ENCODE results near the gene PARD3.

DNA sequence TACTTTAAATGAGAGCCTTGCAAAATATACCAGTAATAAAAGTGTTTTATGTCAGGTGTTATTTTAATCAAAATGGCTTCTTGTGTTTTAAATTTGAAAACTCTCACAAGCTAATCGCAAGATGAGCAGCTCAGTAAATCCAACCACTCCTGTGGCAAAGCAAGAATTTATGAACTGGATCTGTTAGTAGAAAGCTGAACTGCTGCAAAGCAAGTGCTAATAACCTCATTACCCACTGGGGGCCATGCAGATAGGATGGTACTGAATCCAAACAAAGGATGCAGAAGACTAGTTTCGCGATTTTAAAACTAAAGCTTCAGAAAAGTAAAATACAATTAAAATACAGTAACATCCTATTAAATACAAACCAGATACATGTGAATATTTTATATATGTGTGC, 468.0 kb downstream of the PARD3 start:
- TF ChIP-seq POLR2A (IDR thresholded peaks at IDR 0.05) (no peak), CTCF (IDR thresholded peaks at IDR 0.05) (no peak), EP300 (IDR thresholded peaks at IDR 0.05) (no peak)
